Anterior cingulate cortex (tissue), 58 donors: ENCODE data around the gene INCENP.

Experiments used
- DNase-seq, 58 donors: peaks; one replicate each; lab custom pipeline; 2025; lab: John Stamatoyannopoulos, UW

The INCENP gene

GRCh38 chr11:62139526-62140303 lies 15.9 kb downstream of the INCENP start:
- DNase-seq, result no peak

GRCh38 chr11:62140304-62141110 lies 16.7 kb downstream of the INCENP start:
- no peak for DNase-seq

GRCh38 chr11:62141111-62142042 lies 17.6 kb downstream of the INCENP start:
- DNase-seq, result no peak

- DNase-seq, result no peak
These were observed 18.2 kb downstream of the INCENP start for GRCh38 chr11:62142043-62142375.

GRCh38 chr11:62142921-62143320 lies 19.1 kb downstream of the INCENP start:
- DNase-seq, result peak in 17 of 58 donors; percentile 16 to 84 (median 44)

- no peak for DNase-seq
These were observed 19.9 kb downstream of the INCENP start for GRCh38 chr11:62143727-62144126.

GRCh38 chr11:62144641-62145255 lies 20.9 kb downstream of the INCENP start:
- peak in 2 of 58 donors; percentile 30 to 33 for DNase-seq

GRCh38 chr11:62145261-62145871 lies 21.6 kb downstream of the INCENP start:
- DNase-seq, result no peak

- no peak for DNase-seq
These were observed 22.8 kb downstream of the INCENP start for GRCh38 chr11:62146476-62147200.

GRCh38 chr11:62147545-62147944 lies 23.7 kb downstream of the INCENP start:
- no peak for DNase-seq

- no peak for DNase-seq
These were observed 24.6 kb downstream of the INCENP start for GRCh38 chr11:62148271-62148980.

GRCh38 chr11:62149986-62150886 lies 26.4 kb downstream of the INCENP start:
- no peak for DNase-seq

GRCh38 chr11:62150887-62151736 lies 27.3 kb downstream of the INCENP start:
- no peak for DNase-seq

GRCh38 chr11:62151737-62152102 lies 27.9 kb downstream of the INCENP start:
- DNase-seq, result no peak

- no peak for DNase-seq
These were observed 28.7 kb downstream of the INCENP start for GRCh38 chr11:62152245-62153086.

- DNase-seq, result no peak
These were observed 29.2 kb downstream of the INCENP start for GRCh38 chr11:62153087-62153395.
